ENCODE measurements around the gene DMBT1. TPM values are rescaled to one million over a fixed set of nuclear protein-coding genes. Genes with fewer than 3 reads are reported as not detected.

Gene DMBT1
- total RNA-seq, 3 donors from 2014 or later, result 37.2 to 2,543 (median 408) TPM

DNA sequence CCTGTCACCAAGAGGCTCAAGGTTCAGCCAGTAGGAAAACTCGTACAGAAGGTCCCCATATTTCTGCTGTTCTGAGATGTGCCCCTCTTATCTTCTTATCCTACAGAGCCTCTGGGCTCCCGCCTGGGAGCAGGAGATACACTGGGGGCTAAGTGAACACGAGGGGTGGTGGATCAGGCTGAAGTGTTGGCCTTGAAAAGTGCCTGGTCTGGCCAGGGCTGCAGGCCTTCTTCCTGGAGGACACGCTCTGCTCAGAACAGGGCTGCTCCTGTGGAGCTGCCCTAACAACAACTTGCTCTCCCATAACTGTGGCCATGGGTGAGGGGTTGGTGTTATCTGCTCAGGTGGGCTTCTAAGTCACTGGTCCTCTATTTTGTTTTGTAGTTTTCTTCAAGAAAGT is 105.4 kb downstream of the DMBT1 start:
- H3K36me3 ChIP-seq (ENCODE audit: low read depth), result no peaks in the 10 kb centered on the region
- no peak overlapping the region for H3K4me3 ChIP-seq
- TF ChIP-seq, protein P1, sequence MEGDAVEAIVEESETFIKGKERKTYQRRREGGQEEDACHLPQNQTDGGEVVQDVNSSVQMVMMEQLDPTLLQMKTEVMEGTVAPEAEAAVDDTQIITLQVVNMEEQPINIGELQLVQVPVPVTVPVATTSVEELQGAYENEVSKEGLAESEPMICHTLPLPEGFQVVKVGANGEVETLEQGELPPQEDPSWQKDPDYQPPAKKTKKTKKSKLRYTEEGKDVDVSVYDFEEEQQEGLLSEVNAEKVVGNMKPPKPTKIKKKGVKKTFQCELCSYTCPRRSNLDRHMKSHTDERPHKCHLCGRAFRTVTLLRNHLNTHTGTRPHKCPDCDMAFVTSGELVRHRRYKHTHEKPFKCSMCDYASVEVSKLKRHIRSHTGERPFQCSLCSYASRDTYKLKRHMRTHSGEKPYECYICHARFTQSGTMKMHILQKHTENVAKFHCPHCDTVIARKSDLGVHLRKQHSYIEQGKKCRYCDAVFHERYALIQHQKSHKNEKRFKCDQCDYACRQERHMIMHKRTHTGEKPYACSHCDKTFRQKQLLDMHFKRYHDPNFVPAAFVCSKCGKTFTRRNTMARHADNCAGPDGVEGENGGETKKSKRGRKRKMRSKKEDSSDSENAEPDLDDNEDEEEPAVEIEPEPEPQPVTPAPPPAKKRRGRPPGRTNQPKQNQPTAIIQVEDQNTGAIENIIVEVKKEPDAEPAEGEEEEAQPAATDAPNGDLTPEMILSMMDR (IDR thresholded peaks at IDR 0.05), result no peak
- no peak for ATAC-seq
- H3K9me3 ChIP-seq, result no peaks in the 10 kb centered on the region
- DNase-seq, result no peak
- intact Hi-C loops (cut with DNase I, micrococcal nuclease), result no loop called here
- H3K4me1 ChIP-seq (ENCODE audit: low read depth), result no peaks in the 10 kb centered on the region

- no peaks in the 10 kb centered on the region for H3K4me1 ChIP-seq (ENCODE audit: low read depth)
- intact Hi-C loops (cut with DNase I, micrococcal nuclease), result no loop called here
- DNase-seq (no peak), ATAC-seq (no peak)
- H3K4me3 ChIP-seq, result no peak overlapping the region
- TF ChIP-seq, protein P1 (IDR thresholded peaks at IDR 0.05), result no peak
- H3K9me3 ChIP-seq, result no peaks in the 10 kb centered on the region
- no peaks in the 10 kb centered on the region for H3K36me3 ChIP-seq (ENCODE audit: low read depth)
Measured at GRCh38 chr10:122669045-122669444, 108.5 kb downstream of the DMBT1 start.

GRCh38 chr10:122669842-122670241 is 109.3 kb downstream of the DMBT1 start:
- Histone ChIP-seq H3K4me1 (ENCODE audit: low read depth) (no peaks in the 10 kb centered on the region), H3K36me3 (ENCODE audit: low read depth) (no peaks in the 10 kb centered on the region), H3K9me3 (no peaks in the 10 kb centered on the region), H3K4me3 (no peak overlapping the region)
- TF ChIP-seq, protein P1 (IDR thresholded peaks at IDR 0.05), result no peak
- ATAC-seq (no peak), DNase-seq (no peak)
- intact Hi-C loops (cut with DNase I, micrococcal nuclease), result no loop called here

GRCh38 chr10:122671355-122671754 is 110.8 kb downstream of the DMBT1 start:
- DNase-seq (no peak), ATAC-seq (no peak)
- no peak overlapping the region for H3K4me3 ChIP-seq
- intact Hi-C loops (cut with DNase I, micrococcal nuclease), result no loop called here
- no peaks in the 10 kb centered on the region for H3K36me3 ChIP-seq (ENCODE audit: low read depth)
- TF ChIP-seq, protein P1 (IDR thresholded peaks at IDR 0.05), result no peak
- H3K4me1 ChIP-seq (ENCODE audit: low read depth), result no peaks in the 10 kb centered on the region
- H3K9me3 ChIP-seq, result no peaks in the 10 kb centered on the region

DNA sequence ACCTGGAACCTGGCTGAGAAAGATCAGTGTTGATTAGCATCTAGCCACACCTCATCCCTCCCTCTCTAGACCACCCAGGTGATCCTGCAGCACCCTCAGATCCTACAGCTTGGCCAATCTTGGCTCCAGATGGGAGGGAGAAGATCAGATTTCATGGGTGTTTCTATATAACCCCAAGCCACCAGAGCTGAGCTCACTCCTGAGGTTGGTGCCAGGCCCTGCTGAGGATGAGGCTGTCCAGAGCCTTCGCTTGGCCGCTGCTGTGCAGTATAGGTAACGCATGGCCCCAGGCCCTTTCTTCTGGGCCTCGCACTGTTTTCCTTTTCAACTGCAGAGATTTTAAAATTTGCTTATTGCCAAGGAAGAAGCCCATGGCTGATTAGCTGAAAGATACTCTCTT is 112.1 kb downstream of the DMBT1 start:
- Histone ChIP-seq H3K9me3 (no peaks in the 10 kb centered on the region), H3K4me1 (ENCODE audit: low read depth) (no peaks in the 10 kb centered on the region), H3K4me3 (no peak overlapping the region), H3K36me3 (ENCODE audit: low read depth) (no peaks in the 10 kb centered on the region)
- no peak for ATAC-seq
- intact Hi-C loops (cut with DNase I, micrococcal nuclease), result no loop called here
- DNase-seq, result no peak
- TF ChIP-seq, protein P1 (IDR thresholded peaks at IDR 0.05), result no peak

DNA sequence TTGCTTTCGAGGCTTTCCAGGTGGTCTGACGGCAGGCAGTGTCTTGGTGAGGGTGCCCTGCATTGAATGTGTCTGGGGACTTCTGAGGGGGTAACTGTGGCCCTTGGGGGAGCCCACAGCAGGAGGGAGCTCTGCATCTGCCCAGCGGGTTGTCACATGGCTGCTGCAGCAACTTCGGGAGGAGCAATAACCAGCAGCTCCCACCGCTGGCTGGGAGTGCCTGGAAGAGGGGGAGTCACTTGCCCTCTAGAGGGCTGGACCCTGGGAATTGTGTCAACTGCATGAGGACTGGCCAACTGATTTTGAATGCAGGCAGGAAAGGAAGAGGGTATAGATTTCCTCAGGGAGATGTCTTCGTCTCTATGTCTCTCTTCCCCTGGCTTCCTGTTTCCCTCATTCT is 112.7 kb downstream of the DMBT1 start:
- no peak for DNase-seq
- no peak for ATAC-seq
- Histone ChIP-seq H3K4me3 (no peak overlapping the region), H3K9me3 (no peaks in the 10 kb centered on the region), H3K36me3 (ENCODE audit: low read depth) (no peaks in the 10 kb centered on the region), H3K4me1 (ENCODE audit: low read depth) (no peaks in the 10 kb centered on the region)
- intact Hi-C loops (cut with DNase I, micrococcal nuclease), result no loop called here
- TF ChIP-seq, protein P1 (IDR thresholded peaks at IDR 0.05), result no peak
